Activated B cell treated with CpG ODN at 0.5 μM for 24 hours (primary cell): ENCODE data around the gene EIF4A3. TPM values are rescaled to one million over a fixed set of nuclear protein-coding genes. Genes with fewer than 3 reads are reported as not detected.

ENCODE experiments used
- ATAC-seq: fragments of 200-7000 bp; cut with Tn5 transposase; one replicate; pipeline ENCODE4 v1.10.0; 2021; ENCODE audit warnings: low read depth, mild to moderate bottlenecking, moderate library complexity
- CTCF ChIA-PET: fragments of 350-600 bp; sonication (Branson Sonifier 250); formaldehyde crosslinking; loops from one replicate; lab custom pipeline; 2021; ENCODE audit warnings: antibody characterized with exemption; lab: Charles Lee
- POLR2A ChIA-PET: fragments of 350-600 bp; sonication (Branson Sonifier 250); formaldehyde crosslinking; loops from one replicate; lab custom pipeline; 2021; ENCODE audit warnings: antibody characterized with exemption; lab: Charles Lee
- DNase-seq: peaks from one replicate; pipeline ENCODE4 v3.0.0; 2022
- H3K27ac Mint-ChIP-seq: one replicate; pipeline ENCODE4 v1.8.0; 2020; ENCODE audit warnings: mixed read lengths
- H3K27me3 Mint-ChIP-seq: one replicate; pipeline ENCODE4 v1.8.0; 2021; ENCODE audit warnings: mixed read lengths
- H3K36me3 Mint-ChIP-seq: one replicate; pipeline ENCODE4 v1.8.0; 2021; ENCODE audit warnings: low read depth, mixed read lengths
- H3K4me1 Mint-ChIP-seq: one replicate; pipeline ENCODE4 v1.8.0; 2021; ENCODE audit warnings: mixed read lengths
- H3K4me3 Mint-ChIP-seq: one replicate; pipeline ENCODE4 v1.8.0; 2020; ENCODE audit warnings: mild to moderate bottlenecking, mixed read lengths
- H3K9me3 Mint-ChIP-seq: one replicate; pipeline ENCODE4 v1.8.0; 2020; ENCODE audit warnings: mixed read lengths
- CTCF ChIP-seq: fragments of 200-600 bp; IDR thresholded peaks from one replicate; pipeline ENCODE4 v1.8.0; 2022; ENCODE audit warnings: antibody characterized with exemption, mild to moderate bottlenecking
- intact Hi-C: fragments of 100-400 bp; cut with micrococcal nuclease; formaldehyde crosslinking; loops from one replicate; pipeline ENCODE4 v1.15.1; 2024
- total RNA-seq: library from RNA; stranded (reverse); gene quantifications from 2 replicates; pipeline ENCODE4 v1.2.3, GENCODE V29; 2022

The EIF4A3 gene
- total RNA-seq, 1 donor from 2014 or later = 88.1 TPM

- POLR2A ChIA-PET = no interaction called here
- Mint-ChIP-seq H3K9me3 (no peaks in the 10 kb centered on the region), H3K36me3 (peaks cover 31% of the 10 kb centered on the region), H3K27ac (no peak overlapping the region), H3K27me3 (peaks cover 6% of the 10 kb centered on the region), H3K4me3 (no peak overlapping the region), H3K4me1 (no peaks in the 10 kb centered on the region)
- CTCF ChIA-PET = no interaction called here
- no peak for TF ChIP-seq CTCF
- intact Hi-C loops = no loop called here
- DNase-seq (no peak), ATAC-seq (no peak)
Measured at GRCh38 chr17:80130992-80131391, 15.9 kb downstream of the EIF4A3 start.

GRCh38 chr17:80129006-80129565 is 17.8 kb downstream of the EIF4A3 start:
- CTCF ChIA-PET = no interaction called here
- ATAC-seq = no peak
- Mint-ChIP-seq H3K27ac (no peak overlapping the region), H3K27me3 (peaks cover 6% of the 10 kb centered on the region), H3K4me1 (no peaks in the 10 kb centered on the region), H3K9me3 (no peaks in the 10 kb centered on the region), H3K36me3 (peaks cover 16% of the 10 kb centered on the region), H3K4me3 (no peak overlapping the region)
- TF ChIP-seq CTCF = no peak
- POLR2A ChIA-PET = no interaction called here
- intact Hi-C loops = no loop called here
- DNase-seq = no peak

GRCh38 chr17:80126449-80126715 is 20.5 kb downstream of the EIF4A3 start:
- H3K9me3 Mint-ChIP-seq = no peaks in the 10 kb centered on the region
- TF ChIP-seq CTCF = no peak
- H3K27me3 Mint-ChIP-seq = peaks cover 6% of the 10 kb centered on the region
- ChIA-PET POLR2A (no interaction called here), CTCF (no interaction called here)
- no peaks in the 10 kb centered on the region for H3K4me1 Mint-ChIP-seq
- intact Hi-C loops = no loop called here
- ATAC-seq (no peak), DNase-seq (no peak)
- H3K27ac Mint-ChIP-seq = no peak overlapping the region
- H3K36me3 Mint-ChIP-seq = no peaks in the 10 kb centered on the region
- H3K4me3 Mint-ChIP-seq = no peak overlapping the region

GRCh38 chr17:80125656-80126448 is 21.1 kb downstream of the EIF4A3 start:
- Mint-ChIP-seq H3K27ac (no peak overlapping the region), H3K4me3 (no peak overlapping the region), H3K27me3 (peaks cover 6% of the 10 kb centered on the region), H3K4me1 (no peaks in the 10 kb centered on the region), H3K36me3 (no peaks in the 10 kb centered on the region), H3K9me3 (no peaks in the 10 kb centered on the region)
- ChIA-PET CTCF (no interaction called here), POLR2A (no interaction called here)
- no peak for TF ChIP-seq CTCF
- ATAC-seq (no peak), DNase-seq (no peak)
- intact Hi-C loops = no loop called here

GRCh38 chr17:80124351-80124981 is 22.5 kb downstream of the EIF4A3 start:
- Mint-ChIP-seq H3K27ac (no peak overlapping the region), H3K4me1 (no peaks in the 10 kb centered on the region), H3K9me3 (no peaks in the 10 kb centered on the region), H3K27me3 (peaks cover 6% of the 10 kb centered on the region), H3K4me3 (no peak overlapping the region), H3K36me3 (no peaks in the 10 kb centered on the region)
- no peak for TF ChIP-seq CTCF
- ATAC-seq (no peak), DNase-seq (peak; percentile 12)
- ChIA-PET POLR2A (no interaction called here), CTCF (no interaction called here)
- intact Hi-C loops = no loop called here
